T-helper 2 cell treated with Interferon-gamma antibody and Interleukin-4, amounts not matched to agents 5 μg/mL and 100 μg/mL, for 36 hours (primary cell): Measurements from ENCODE around the gene POMT2.

Experiments
- DNase-seq: peaks from one replicate; pipeline ENCODE4 v3.0.0; 2021; ENCODE audit warnings: low spot score
- H3K27ac Mint-ChIP-seq: one replicate; pipeline ENCODE4 v1.8.0; 2021; ENCODE audit warnings: mild to moderate bottlenecking, mixed read lengths
- H3K27me3 Mint-ChIP-seq: one replicate; pipeline ENCODE4 v1.8.0; 2021; ENCODE audit warnings: low read depth, mixed read lengths
- H3K36me3 Mint-ChIP-seq: one replicate; pipeline ENCODE4 v1.8.0; 2021; ENCODE audit warnings: low read depth, mixed read lengths
- H3K4me1 Mint-ChIP-seq: one replicate; pipeline ENCODE4 v1.8.0; 2021; ENCODE audit warnings: low read depth, mixed read lengths
- H3K4me3 Mint-ChIP-seq: one replicate; pipeline ENCODE4 v1.8.0; 2022; ENCODE audit warnings: mild to moderate bottlenecking, moderate library complexity, mixed read lengths
- H3K9me3 Mint-ChIP-seq: one replicate; pipeline ENCODE4 v1.8.0; 2021; ENCODE audit warnings: mixed read lengths

The POMT2 gene

GRCh38 chr14:77275601-77276017 is 45.1 kb downstream of the POMT2 start:
- Mint-ChIP-seq H3K27ac (no peak overlapping the region), H3K9me3 (no peaks in the 10 kb centered on the region), H3K4me1 (no peaks in the 10 kb centered on the region), H3K36me3 (no peaks in the 10 kb centered on the region), H3K4me3 (no peak overlapping the region), H3K27me3 (peaks cover 23% of the 10 kb centered on the region)
- no peak for DNase-seq

GRCh38 chr14:77275041-77275580 is 45.6 kb downstream of the POMT2 start:
- Mint-ChIP-seq H3K9me3 (no peaks in the 10 kb centered on the region), H3K27me3 (peaks cover 25% of the 10 kb centered on the region), H3K4me1 (no peaks in the 10 kb centered on the region), H3K27ac (no peak overlapping the region), H3K36me3 (no peaks in the 10 kb centered on the region), H3K4me3 (no peak overlapping the region)
- DNase-seq = no peak

DNA sequence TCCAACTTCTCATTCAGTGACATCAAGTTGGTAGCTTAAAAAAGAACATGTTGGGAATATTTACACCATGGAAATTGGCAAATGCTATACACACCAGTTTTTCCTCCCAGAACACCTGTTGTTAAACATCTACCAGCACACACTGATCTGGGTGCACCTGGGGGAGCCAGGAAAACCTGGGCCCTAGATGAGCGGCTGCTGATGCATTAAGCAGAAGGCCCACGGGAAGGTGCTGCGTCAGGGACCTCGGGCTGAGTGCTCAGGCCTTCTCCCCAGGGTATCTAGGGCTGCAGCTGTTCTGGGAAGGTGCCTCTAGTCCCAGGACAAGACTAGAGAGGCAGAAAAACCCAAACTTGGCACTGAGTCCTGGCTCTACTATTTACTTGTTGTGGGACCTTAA is 46.9 kb downstream of the POMT2 start:
- H3K4me1 Mint-ChIP-seq = no peaks in the 10 kb centered on the region
- no peak overlapping the region for H3K27ac Mint-ChIP-seq
- no peak overlapping the region for H3K4me3 Mint-ChIP-seq
- H3K27me3 Mint-ChIP-seq = peaks cover 34% of the 10 kb centered on the region
- H3K9me3 Mint-ChIP-seq = no peaks in the 10 kb centered on the region
- no peaks in the 10 kb centered on the region for H3K36me3 Mint-ChIP-seq
- no peak for DNase-seq

- Mint-ChIP-seq H3K27me3 (peaks cover 47% of the 10 kb centered on the region), H3K36me3 (no peaks in the 10 kb centered on the region), H3K4me3 (no peak overlapping the region), H3K27ac (no peak overlapping the region), H3K9me3 (peaks cover 3% of the 10 kb centered on the region), H3K4me1 (no peaks in the 10 kb centered on the region)
- no peak for DNase-seq
These were observed 48.4 kb downstream of the POMT2 start for GRCh38 chr14:77272261-77272660.

GRCh38 chr14:77271113-77271710 is 49.5 kb downstream of the POMT2 start, which contains the start of gene NGB:
Gene NGB, minus strand, starts transcription at chr14:77271206. Its CDS starts 269 bp downstream, at chr14:77270937.
- Mint-ChIP-seq H3K9me3 (peaks cover 3% of the 10 kb centered on the region), H3K36me3 (no peaks in the 10 kb centered on the region), H3K4me3 (no peak within 1 kb of the TSS), H3K4me1 (no peaks in the 10 kb centered on the region), H3K27me3 (peaks cover 47% of the 10 kb centered on the region), H3K27ac (no peak within 1 kb of the TSS)
- DNase-seq = no peak

DNA sequence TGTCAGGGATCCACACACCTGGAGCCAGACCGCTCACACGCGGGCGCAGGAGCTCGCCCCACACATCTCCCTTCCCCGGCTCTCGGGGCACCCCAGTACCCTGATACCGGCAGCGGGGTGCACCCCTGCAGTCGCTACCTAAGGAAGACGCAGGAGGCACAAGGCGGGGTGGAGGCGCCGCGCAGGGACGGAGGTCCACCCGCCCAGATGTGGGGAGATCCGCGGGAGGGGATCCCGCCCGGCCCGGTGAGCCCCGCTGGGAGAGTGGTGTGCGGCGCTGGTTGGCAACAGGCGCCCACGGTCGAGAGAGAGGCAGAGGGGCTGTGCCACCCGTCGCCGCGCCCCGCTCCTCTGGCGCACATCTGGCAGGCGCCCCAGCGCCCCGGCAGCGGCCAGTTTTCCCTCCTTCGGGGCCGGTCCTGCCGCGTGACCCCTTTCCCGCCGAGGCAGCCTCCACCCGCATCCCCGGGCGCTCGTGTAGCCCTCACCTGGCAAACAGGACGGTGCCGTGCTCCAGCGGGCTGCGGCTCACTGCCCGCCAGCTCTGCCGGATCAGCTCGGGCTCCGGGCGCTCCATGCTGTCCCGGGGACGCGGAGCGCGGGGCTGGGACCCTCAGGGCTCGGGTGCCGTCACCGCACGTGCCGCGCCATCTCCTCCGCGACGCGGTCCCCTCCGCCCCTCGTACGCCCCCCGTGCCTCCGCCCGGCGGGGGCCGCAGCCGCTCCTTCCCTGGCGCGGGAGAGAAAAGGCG is 50.1 kb downstream of the POMT2 start:
- Mint-ChIP-seq H3K4me3 (no peak overlapping the region), H3K36me3 (no peaks in the 10 kb centered on the region), H3K27ac (no peak overlapping the region), H3K27me3 (peaks cover 47% of the 10 kb centered on the region), H3K4me1 (no peaks in the 10 kb centered on the region), H3K9me3 (peaks cover 3% of the 10 kb centered on the region)
- no peak for DNase-seq

GRCh38 chr14:77268989-77269600 is 51.6 kb downstream of the POMT2 start:
- no peak overlapping the region for H3K27ac Mint-ChIP-seq
- peaks cover 47% of the 10 kb centered on the region for H3K27me3 Mint-ChIP-seq
- no peaks in the 10 kb centered on the region for H3K36me3 Mint-ChIP-seq
- no peak for DNase-seq
- H3K4me3 Mint-ChIP-seq = no peak overlapping the region
- peaks cover 3% of the 10 kb centered on the region for H3K9me3 Mint-ChIP-seq
- no peaks in the 10 kb centered on the region for H3K4me1 Mint-ChIP-seq

DNA sequence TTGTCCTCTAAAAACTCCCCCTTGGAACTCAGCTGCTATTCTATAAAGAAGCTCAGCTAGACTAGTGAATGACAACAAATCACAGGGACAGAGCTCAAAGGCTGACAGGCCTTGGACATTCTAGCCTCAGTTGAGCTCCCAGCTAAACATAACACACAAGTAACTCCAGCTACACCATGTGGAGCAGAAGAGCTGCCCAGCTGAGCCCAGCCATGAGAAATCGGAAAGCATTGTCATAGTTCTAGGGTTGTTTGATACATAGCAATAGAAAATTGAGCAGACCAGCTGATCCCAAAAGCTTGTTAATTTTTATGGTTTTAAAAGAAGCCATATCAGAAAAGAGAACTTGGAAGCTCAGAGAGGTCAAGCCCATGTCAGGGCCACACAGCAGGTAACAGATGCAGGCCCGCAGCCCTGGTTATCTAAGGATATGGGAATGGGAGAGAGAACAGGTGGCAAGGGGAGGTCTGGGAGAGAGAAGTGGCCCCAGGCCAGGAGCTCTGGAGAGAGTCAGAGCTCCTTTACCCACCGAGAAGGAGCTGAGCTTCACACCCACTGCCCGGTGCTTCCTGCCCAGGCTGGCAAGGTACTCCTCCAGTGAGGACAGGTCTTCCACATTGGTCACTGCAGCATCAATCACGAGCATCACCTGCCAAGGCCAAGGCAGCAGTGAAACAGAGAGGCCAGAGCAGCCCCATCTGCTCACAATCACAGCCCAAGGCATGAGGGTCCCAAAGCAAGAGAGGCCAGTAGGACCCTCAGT is 52.6 kb downstream of the POMT2 start:
- no peak for DNase-seq
- H3K36me3 Mint-ChIP-seq = no peaks in the 10 kb centered on the region
- H3K4me3 Mint-ChIP-seq = no peak overlapping the region
- H3K27me3 Mint-ChIP-seq = peaks cover 51% of the 10 kb centered on the region
- H3K4me1 Mint-ChIP-seq = no peaks in the 10 kb centered on the region
- H3K27ac Mint-ChIP-seq = no peak overlapping the region
- H3K9me3 Mint-ChIP-seq = peaks cover 3% of the 10 kb centered on the region

DNA sequence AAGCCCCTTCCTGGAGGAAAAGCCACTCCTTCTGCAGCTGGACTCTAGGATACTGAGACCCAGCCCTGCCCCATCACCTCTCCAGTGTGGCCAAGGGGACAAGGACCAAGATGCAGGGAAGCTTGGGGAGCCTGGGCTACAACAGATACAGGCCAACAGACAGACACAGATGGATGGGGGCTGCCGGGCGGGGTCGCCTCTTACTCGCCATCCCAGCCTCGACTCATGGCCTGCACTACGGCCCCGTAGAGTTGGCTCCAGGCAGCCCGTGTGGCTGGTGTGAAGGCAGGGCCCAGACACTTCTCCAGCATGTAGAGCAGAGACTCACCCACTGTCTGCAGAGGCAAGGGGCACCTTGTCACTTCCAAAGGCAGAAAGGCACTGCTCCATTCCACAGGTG is 54.3 kb downstream of the POMT2 start:
- H3K4me3 Mint-ChIP-seq = no peak overlapping the region
- H3K9me3 Mint-ChIP-seq = peaks cover 3% of the 10 kb centered on the region
- no peaks in the 10 kb centered on the region for H3K36me3 Mint-ChIP-seq
- H3K4me1 Mint-ChIP-seq = no peaks in the 10 kb centered on the region
- peaks cover 41% of the 10 kb centered on the region for H3K27me3 Mint-ChIP-seq
- DNase-seq = no peak
- no peak overlapping the region for H3K27ac Mint-ChIP-seq

GRCh38 chr14:77265561-77266335 is 54.9 kb downstream of the POMT2 start:
- H3K9me3 Mint-ChIP-seq = peaks cover 3% of the 10 kb centered on the region
- no peak for DNase-seq
- H3K4me3 Mint-ChIP-seq = no peak overlapping the region
- peaks cover 42% of the 10 kb centered on the region for H3K27me3 Mint-ChIP-seq
- no peaks in the 10 kb centered on the region for H3K4me1 Mint-ChIP-seq
- H3K36me3 Mint-ChIP-seq = no peaks in the 10 kb centered on the region
- no peak overlapping the region for H3K27ac Mint-ChIP-seq

- no peak overlapping the region for H3K27ac Mint-ChIP-seq
- H3K36me3 Mint-ChIP-seq = no peaks in the 10 kb centered on the region
- H3K9me3 Mint-ChIP-seq = peaks cover 3% of the 10 kb centered on the region
- no peak overlapping the region for H3K4me3 Mint-ChIP-seq
- H3K4me1 Mint-ChIP-seq = no peaks in the 10 kb centered on the region
- DNase-seq = no peak
- H3K27me3 Mint-ChIP-seq = peaks cover 40% of the 10 kb centered on the region
These were observed 55.5 kb downstream of the POMT2 start for GRCh38 chr14:77265187-77265515.

- Mint-ChIP-seq H3K27ac (no peak overlapping the region), H3K27me3 (peaks cover 35% of the 10 kb centered on the region), H3K4me1 (no peaks in the 10 kb centered on the region), H3K36me3 (no peaks in the 10 kb centered on the region), H3K9me3 (peaks cover 3% of the 10 kb centered on the region), H3K4me3 (no peak overlapping the region)
- no peak for DNase-seq
These were observed 56.1 kb downstream of the POMT2 start for GRCh38 chr14:77264466-77265186.

- no peak for DNase-seq
- H3K36me3 Mint-ChIP-seq = no peaks in the 10 kb centered on the region
- H3K27me3 Mint-ChIP-seq = peaks cover 18% of the 10 kb centered on the region
- H3K4me3 Mint-ChIP-seq = no peak overlapping the region
- H3K4me1 Mint-ChIP-seq = no peaks in the 10 kb centered on the region
- no peaks in the 10 kb centered on the region for H3K9me3 Mint-ChIP-seq
- no peak overlapping the region for H3K27ac Mint-ChIP-seq
These were observed 60.1 kb downstream of the POMT2 start for GRCh38 chr14:77260631-77261030.
